Gastrocnemius medialis (tissue), 4 donors: ENCODE data around the gene MAIP1. TPM values are rescaled to one million over a fixed set of nuclear protein-coding genes. Genes with fewer than 3 reads are reported as not detected.

Experiments used
- ATAC-seq, 2 donors: fragments of 150-250 bp; one replicate each; pipeline ENCODE4 v1.9.1; 2016
- DNase-seq, 2 donors: peaks; one replicate each; pipeline ENCODE4 v3.0.0-alpha.2; 2019
- H3K27ac ChIP-seq, 4 donors: fragments of 200-600 bp; sonication (generic); 1 replicate in 1 of 4; 2 replicates in 3 of 4; pipeline ENCODE4 v1.5.1; 2016 to 2018; ENCODE audit warnings: mild to moderate bottlenecking in 2 of 4, moderate library complexity in 1 of 4
- H3K27me3 ChIP-seq, 3 donors: fragments of 200-600 bp; sonication (generic) in 2 of 3; 1 replicate in 1 of 3; 2 replicates in 2 of 3; pipeline versions ENCODE4 v1.5.1 to v1.6.0; 2016 to 2019; ENCODE audit warnings: mild to moderate bottlenecking in 1 of 3, moderate library complexity in 1 of 3
- H3K36me3 ChIP-seq, 2 donors: fragments of 200-600 bp; sonication (generic) in 1 of 2; one replicate each; pipeline ENCODE4 v1.5.1; 2017 to 2018
- H3K4me1 ChIP-seq, 2 donors: fragments of 200-600 bp; sonication (generic) in 1 of 2; one replicate each; pipeline ENCODE4 v1.5.1; 2016 to 2017; ENCODE audit warnings: mild to moderate bottlenecking in 2 of 2
- H3K4me3 ChIP-seq, 4 donors: fragments of 200-600 bp; sonication (generic) in 3 of 4; 1 replicate in 1 of 4; 2 replicates in 3 of 4; pipeline ENCODE4 v1.5.1; 2016 to 2019; ENCODE audit warnings: mild to moderate bottlenecking in 2 of 4
- H3K9me3 ChIP-seq, 3 donors: fragments of 200-600 bp; sonication (generic) in 2 of 3; 1 replicate in 1 of 3; 2 replicates in 2 of 3; pipeline ENCODE4 v1.5.1; 2016 to 2019
- POLR2A ChIP-seq, 2 donors: fragments of 450-650 bp; IDR thresholded peaks; one replicate each; pipeline ENCODE4 v1.6.1; 2017; ENCODE audit warnings: antibody characterized with exemption in 2 of 2, mild to moderate bottlenecking in 2 of 2, moderate library complexity in 2 of 2
- in situ Hi-C, 4 donors: fragments of 200-750 bp; cut with MboI; loops; one replicate each; pipeline versions ENCODE4 v1.15.0 to v1.8.0; 2017; ENCODE audit warnings: low sequenced_read_pairs in 4 of 4
- intact Hi-C: fragments of 100-400 bp; cut with DNase I; formaldehyde crosslinking; loops from one replicate; pipeline ENCODE4 v1.15.1; 2023; ENCODE audit warnings: low total_unique reads
- total RNA-seq, 4 donors: library from RNA; depleted of rRNA; stranded (reverse); fragments of >200 nt; gene quantifications; one replicate each; pipeline versions ENCODE4 v1.1.0 to v1.2.3, GENCODE V29; 2016
- TF ChIP-seq, protein P1 (sequence below), 5 experiments: fragments of 450-650 bp in 3 of 5; fragments of 200-600 bp in 2 of 5; sonication (generic) in 2 of 5; IDR thresholded peaks in 4 of 5; conservative IDR thresholded peaks in 1 of 5; 1 replicate in 4 of 5; 2 replicates in 1 of 5; pipeline ENCODE4 v1.5.1; 2016 to 2019; ENCODE audit warnings: antibody characterized with exemption in 5 of 5, mild to moderate bottlenecking in 3 of 5, moderate library complexity in 3 of 5

Gene MAIP1, protein sequence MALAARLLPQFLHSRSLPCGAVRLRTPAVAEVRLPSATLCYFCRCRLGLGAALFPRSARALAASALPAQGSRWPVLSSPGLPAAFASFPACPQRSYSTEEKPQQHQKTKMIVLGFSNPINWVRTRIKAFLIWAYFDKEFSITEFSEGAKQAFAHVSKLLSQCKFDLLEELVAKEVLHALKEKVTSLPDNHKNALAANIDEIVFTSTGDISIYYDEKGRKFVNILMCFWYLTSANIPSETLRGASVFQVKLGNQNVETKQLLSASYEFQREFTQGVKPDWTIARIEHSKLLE
- total RNA-seq: 10 to 100 TPM; 21.9 to 40.2 (median 26.6) TPM

DNA sequence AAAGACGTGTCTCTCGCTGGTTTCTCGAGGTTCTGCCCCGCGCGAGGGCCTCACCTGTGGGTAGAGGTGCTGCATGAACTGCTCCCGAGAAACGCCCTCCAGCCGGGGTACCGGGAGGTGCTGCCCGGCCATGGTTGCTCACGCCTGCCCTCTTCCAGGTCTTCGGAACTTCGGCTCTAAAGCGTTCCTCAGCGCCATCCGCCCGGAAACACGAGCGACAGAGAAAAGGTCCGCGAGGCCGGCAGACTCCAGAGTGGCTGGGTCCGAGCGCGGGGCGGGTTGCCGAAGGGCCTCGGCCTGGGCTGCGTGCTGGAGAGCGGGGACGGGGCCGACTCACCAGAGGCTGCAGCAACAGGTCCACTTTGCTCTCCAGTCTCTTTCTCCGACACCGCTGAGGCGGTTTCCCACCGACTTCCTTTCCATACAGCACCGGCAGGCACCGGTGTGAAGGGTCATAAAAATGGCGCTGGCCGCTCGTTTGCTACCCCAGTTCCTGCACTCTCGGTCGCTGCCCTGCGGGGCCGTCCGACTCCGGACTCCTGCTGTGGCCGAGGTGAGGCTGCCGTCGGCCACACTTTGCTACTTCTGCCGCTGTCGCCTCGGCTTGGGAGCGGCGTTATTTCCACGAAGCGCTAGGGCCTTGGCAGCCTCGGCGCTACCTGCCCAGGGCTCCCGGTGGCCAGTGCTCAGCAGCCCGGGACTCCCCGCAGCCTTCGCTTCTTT, at the start of gene MAIP1, which contains the start of gene TYW5:
TSS of gene MAIP1 (plus strand) at position 244 of the 723 bp plus-strand sequence. CDS start at position 461, 217 bp downstream.
TSS of gene TYW5 (minus strand) at position 153 of the 723 bp plus-strand sequence. CDS start at position 132, 21 bp downstream.
- Histone ChIP-seq H3K9me3 (no peaks in the 10 kb centered on the region), H3K4me3 (peak within 1 kb of the TSS; percentile 83 to 94 (median 90)), H3K27me3 (no peaks in the 10 kb centered on the region), H3K36me3 (peaks cover 0 to 21% of the 10 kb centered on the region in 2 donors), H3K4me1 (peaks cover 33% of the 10 kb centered on the region in 2 donors), H3K27ac (peak within 1 kb of the TSS; percentile 86 to 94 (median 90))
- ATAC-seq (peak; percentile 98), DNase-seq (peak; percentile 68 to 72)
- TF ChIP-seq, protein P1, sequence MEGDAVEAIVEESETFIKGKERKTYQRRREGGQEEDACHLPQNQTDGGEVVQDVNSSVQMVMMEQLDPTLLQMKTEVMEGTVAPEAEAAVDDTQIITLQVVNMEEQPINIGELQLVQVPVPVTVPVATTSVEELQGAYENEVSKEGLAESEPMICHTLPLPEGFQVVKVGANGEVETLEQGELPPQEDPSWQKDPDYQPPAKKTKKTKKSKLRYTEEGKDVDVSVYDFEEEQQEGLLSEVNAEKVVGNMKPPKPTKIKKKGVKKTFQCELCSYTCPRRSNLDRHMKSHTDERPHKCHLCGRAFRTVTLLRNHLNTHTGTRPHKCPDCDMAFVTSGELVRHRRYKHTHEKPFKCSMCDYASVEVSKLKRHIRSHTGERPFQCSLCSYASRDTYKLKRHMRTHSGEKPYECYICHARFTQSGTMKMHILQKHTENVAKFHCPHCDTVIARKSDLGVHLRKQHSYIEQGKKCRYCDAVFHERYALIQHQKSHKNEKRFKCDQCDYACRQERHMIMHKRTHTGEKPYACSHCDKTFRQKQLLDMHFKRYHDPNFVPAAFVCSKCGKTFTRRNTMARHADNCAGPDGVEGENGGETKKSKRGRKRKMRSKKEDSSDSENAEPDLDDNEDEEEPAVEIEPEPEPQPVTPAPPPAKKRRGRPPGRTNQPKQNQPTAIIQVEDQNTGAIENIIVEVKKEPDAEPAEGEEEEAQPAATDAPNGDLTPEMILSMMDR (IDR thresholded peaks at IDR 0.05 in 4 of 5, conservative IDR thresholded peaks at IDR 0.05 in 1 of 5): peak in 3 of 5 experiments; percentile 34 to 43 (median 34)
- TF ChIP-seq POLR2A (IDR thresholded peaks at IDR 0.05): peak; percentile 24 to 56
- in situ Hi-C loops (loop anchor here in 2 of 4 donors (25.0 kb wide), 2 partner anchors 732 to 757 kb away; no protein-coding TSS in a partner anchor), intact Hi-C loops (loop anchor here (1.0 to 10.0 kb wide), 3 partner anchors 44 to 1499 kb away; partner anchors contain the start of genes C2orf69, STRADB and TRAK2)

DNA sequence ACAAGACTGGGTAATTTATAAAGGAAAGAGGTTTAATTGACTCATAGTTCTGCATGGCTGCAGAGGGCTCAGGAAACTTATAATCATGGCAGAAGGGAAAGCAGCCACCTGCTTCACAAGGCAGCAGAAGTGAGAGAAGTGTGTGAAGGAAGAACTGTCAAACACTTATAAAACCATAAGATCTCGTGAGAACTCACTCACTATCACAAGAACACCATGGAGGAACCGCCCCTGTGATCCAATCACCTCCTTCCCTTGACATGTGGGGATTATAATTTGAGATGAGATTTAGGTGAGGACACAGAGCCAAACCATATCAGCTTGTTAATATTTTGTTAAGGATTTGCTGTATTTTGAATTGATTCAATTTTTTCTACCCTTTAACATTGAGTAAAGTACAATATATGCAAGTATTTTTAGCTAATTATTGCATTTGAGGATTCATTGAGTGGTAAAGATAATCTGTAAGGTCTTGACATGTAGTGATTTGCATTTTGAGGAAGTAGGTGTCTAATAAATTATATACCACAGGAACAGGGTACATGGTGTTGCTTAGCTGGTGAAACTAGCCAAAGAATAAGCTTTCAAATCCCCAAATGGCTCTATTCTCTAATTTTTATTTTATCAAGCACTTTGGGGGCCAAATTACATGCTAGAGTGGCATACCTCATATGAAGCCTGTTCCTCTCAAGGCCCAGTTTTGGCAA, 48.2 kb upstream of the MAIP1 start:
- H3K9me3 ChIP-seq: no peaks in the 10 kb centered on the region
- H3K4me1 ChIP-seq: peaks cover under 1 to 9% of the 10 kb centered on the region in 2 donors
- H3K27me3 ChIP-seq: no peaks in the 10 kb centered on the region
- no peak overlapping the region for H3K27ac ChIP-seq
- ATAC-seq (no peak), DNase-seq (no peak)
- no peaks in the 10 kb centered on the region for H3K36me3 ChIP-seq
- intact Hi-C loops (no loop called here), in situ Hi-C loops (no loop called here)
- no peak overlapping the region for H3K4me3 ChIP-seq
- TF ChIP-seq, protein P1 (IDR thresholded peaks at IDR 0.05 in 4 of 5, conservative IDR thresholded peaks at IDR 0.05 in 1 of 5): no peak
- TF ChIP-seq POLR2A (IDR thresholded peaks at IDR 0.05): no peak

DNA sequence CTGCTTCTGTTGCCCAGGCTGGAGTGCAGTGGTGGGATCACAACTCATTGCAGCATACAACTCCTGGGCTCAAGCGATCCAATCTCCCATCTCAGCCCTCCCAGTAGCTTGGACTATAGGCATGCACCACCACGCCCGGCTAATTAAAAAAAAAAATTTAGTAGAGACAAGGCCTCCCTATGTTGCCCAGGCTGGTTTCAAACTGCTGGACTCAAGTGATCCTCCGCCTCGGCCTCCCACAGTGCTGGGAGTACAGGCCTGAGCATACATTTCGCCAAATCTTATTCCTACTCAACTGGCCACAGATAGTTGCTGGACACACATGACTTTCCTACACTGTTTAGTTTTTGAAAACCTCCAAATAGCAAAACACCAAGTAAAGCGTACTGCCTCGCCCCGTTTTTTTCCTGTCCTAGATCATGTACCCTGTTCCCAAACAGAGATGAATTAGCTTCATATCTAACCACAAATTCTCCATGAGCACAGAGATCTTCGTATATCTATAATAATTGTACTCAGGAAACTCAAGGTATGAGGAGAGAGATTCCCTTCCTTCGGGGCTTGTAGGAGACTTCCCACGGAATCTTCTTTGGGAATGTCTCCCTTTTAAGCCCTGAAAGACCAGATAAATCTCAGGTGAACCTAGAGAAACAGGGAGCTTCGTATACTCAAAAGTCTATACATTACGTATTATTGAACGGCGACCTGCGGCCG, 44.9 kb upstream of the MAIP1 start:
- Histone ChIP-seq H3K27ac (peak overlapping the region; percentile 96 to 100 (median 96)), H3K9me3 (no peaks in the 10 kb centered on the region), H3K27me3 (no peaks in the 10 kb centered on the region), H3K4me1 (peaks cover 15 to 32% of the 10 kb centered on the region in 2 donors), H3K4me3 (peak overlapping the region; percentile 54 to 99 (median 90)), H3K36me3 (no peaks in the 10 kb centered on the region)
- intact Hi-C loops: loop anchor here (1.0 to 5.0 kb wide), 3 partner anchors 45 to 397 kb away; partner anchors contain the start of genes FTCDNL1, MAIP1, SPATS2L and TYW5
- TF ChIP-seq POLR2A (IDR thresholded peaks at IDR 0.05): no peak
- TF ChIP-seq, protein P1 (IDR thresholded peaks at IDR 0.05 in 4 of 5, conservative IDR thresholded peaks at IDR 0.05 in 1 of 5): no peak
- DNase-seq (no peak), ATAC-seq (no peak)
- in situ Hi-C loops: no loop called here
